GM12878 (cell line): Measurements from ENCODE around the gene CPT1C. TPM values are rescaled to one million over a fixed set of nuclear protein-coding genes. Genes with fewer than 3 reads are reported as not detected.
A peak's percentile ranks its signal among the peaks of the same experiment; 100 is the strongest.

Experiments
- BHLHE40 ChIP-seq, 2 experiments: fragments of 450-650 bp in 1 of 2; IDR thresholded peaks; 2 replicates each; pipeline ENCODE4 v1.6.1; 2011 to 2017; ENCODE audit warnings: low read depth in 2 of 2, borderline replicate concordance in 1 of 2, improper control_type of control experiment in 1 of 2, low read length in 1 of 2, mild to moderate bottlenecking in 1 of 2
- BMI1 ChIP-seq: fragments of 450-650 bp; IDR thresholded peaks from 2 replicates; pipeline ENCODE4 v1.6.1; 2016; ENCODE audit warnings: mild to moderate bottlenecking, moderate library complexity, borderline replicate concordance
- CHD4 ChIP-seq: fragments of 200-600 bp; sonication (generic); IDR thresholded peaks from 2 replicates; pipeline ENCODE4 v1.6.1; 2016; ENCODE audit warnings: mild to moderate bottlenecking
- GABPA ChIP-seq: IDR thresholded peaks from 2 replicates; pipeline ENCODE4 v1.6.1; 2014; ENCODE audit warnings: antibody characterized with exemption, low read depth, mild to moderate bottlenecking, inconsistent platforms
- IRF5 ChIP-seq: fragments of 450-650 bp; IDR thresholded peaks from 2 replicates; pipeline ENCODE4 v1.6.1; 2017; ENCODE audit warnings: borderline replicate concordance
- JUND ChIP-seq: IDR thresholded peaks from 2 replicates; pipeline ENCODE4 v1.6.1; 2012; ENCODE audit warnings: low read depth, mild to moderate bottlenecking, low read length, improper control_type of control experiment, moderate library complexity
- LARP7 ChIP-seq: fragments of 450-650 bp; IDR thresholded peaks from 2 replicates; pipeline ENCODE4 v1.6.1; 2017; ENCODE audit warnings: mild to moderate bottlenecking
- MTA3 ChIP-seq: IDR thresholded peaks from 2 replicates; pipeline ENCODE4 v1.6.1; 2012; ENCODE audit warnings: low read length, inconsistent platforms, borderline replicate concordance
- NFIC ChIP-seq: IDR thresholded peaks from 2 replicates; pipeline ENCODE4 v1.6.1; 2012; ENCODE audit warnings: low read depth, mild to moderate bottlenecking, inconsistent platforms, low read length, moderate library complexity
- NFYB ChIP-seq: IDR thresholded peaks from 2 replicates; pipeline ENCODE4 v1.6.1; 2011; ENCODE audit warnings: low read depth, mild to moderate bottlenecking, low read length, improper control_type of control experiment, moderate library complexity; ENCODE audit not compliant: insufficient read depth
- POLR2AphosphoS2 ChIP-seq: IDR thresholded peaks from 2 replicates; pipeline ENCODE4 v1.6.1; 2011; ENCODE audit warnings: low read depth, mild to moderate bottlenecking, low read length, improper control_type of control experiment, moderate library complexity
- RCOR1 ChIP-seq: conservative IDR thresholded peaks from 2 replicates; pipeline ENCODE4 v1.6.1; 2012; ENCODE audit warnings: low read depth, low read length, improper control_type of control experiment
- RUNX3 ChIP-seq: IDR thresholded peaks from 2 replicates; pipeline ENCODE4 v1.6.1; 2012; ENCODE audit warnings: low read length, inconsistent platforms
- SIN3A ChIP-seq: IDR thresholded peaks from 2 replicates; pipeline ENCODE4 v1.6.1; 2012; ENCODE audit warnings: low read depth, low read length, improper control_type of control experiment
- SMAD1 ChIP-seq: fragments of 450-650 bp; IDR thresholded peaks from 2 replicates; pipeline ENCODE4 v1.6.1; 2018; ENCODE audit warnings: mild to moderate bottlenecking, low read depth; ENCODE audit not compliant: partially characterized antibody
- STAT3 ChIP-seq: IDR thresholded peaks from 2 replicates; pipeline ENCODE4 v1.6.1; 2011; ENCODE audit warnings: low read depth, low read length, improper control_type of control experiment
- SUPT20H ChIP-seq: IDR thresholded peaks from 2 replicates; pipeline ENCODE4 v1.6.1; 2011; ENCODE audit warnings: low read depth, mild to moderate bottlenecking, low read length, moderate library complexity, borderline replicate concordance; ENCODE audit not compliant: control insufficient read depth
- TCF12 ChIP-seq: IDR thresholded peaks from 2 replicates; pipeline ENCODE4 v1.6.1; 2011; ENCODE audit warnings: low read depth, mild to moderate bottlenecking, low read length
- TCF3 ChIP-seq: IDR thresholded peaks from 2 replicates; pipeline ENCODE4 v1.6.1; 2012; ENCODE audit warnings: low read depth, mild to moderate bottlenecking, low read length, borderline replicate concordance; ENCODE audit not compliant: insufficient read depth
- YBX1 ChIP-seq: fragments of 450-650 bp; IDR thresholded peaks from 2 replicates; pipeline ENCODE4 v1.6.1; 2016; ENCODE audit warnings: antibody characterized with exemption
- ZBTB33 ChIP-seq: fragments of 450-650 bp; IDR thresholded peaks from 2 replicates; pipeline ENCODE4 v1.6.1; 2017; ENCODE audit warnings: mild to moderate bottlenecking
- polyA plus RNA-seq, 11 experiments: library from polyadenylated mRNA; depleted of rRNA in 4 of 11; unstranded in 6 of 11; stranded (reverse) in 5 of 11; fragments of >200 nt; fragmentation: Nextera tagmentation in 4 of 11; fragmentation: Illumina TruSeq in 1 of 11; extraction: Ambion mirVana in 4 of 11; extraction: Trizol in 1 of 11; gene quantifications; 1 replicate in 1 of 11; 2 replicates in 10 of 11; pipeline versions ENCODE4 v1.2.1 to v1.2.3, GENCODE V29; 2011 to 2016; ENCODE audit warnings: inconsistent platforms in 2 of 11, missing spikeins in 2 of 11, low read depth in 1 of 11
- total RNA-seq, 4 experiments: library from RNA; depleted of rRNA in 3 of 4; stranded (reverse); fragments of >200 nt in 3 of 4; fragmentation: Illumina TruSeq in 1 of 4; extraction: Trizol in 1 of 4; gene quantifications; 2 replicates each; pipeline versions ENCODE4 v1.2.1 to v1.2.3, GENCODE V29; 2013 to 2021
- TF ChIP-seq, protein P1 (sequence below): fragments of 450-650 bp; IDR thresholded peaks from 2 replicates; pipeline ENCODE4 v1.6.1; 2017; ENCODE audit warnings: mild to moderate bottlenecking, moderate library complexity

Gene CPT1C
- total and polyA plus RNA-seq, 10 of the 15 experiments (the other 5 are each of a cell fraction or from before 2014, with no cell fraction given), result 0.04 to 0.56 (median 0.21) TPM; not detected in 3

GRCh38 chr19:49665351-49666119, 25.4 kb upstream of the CPT1C start, which contains the start of the genes BCL2L12 and IRF3 (continued):
- TF ChIP-seq, protein P1, sequence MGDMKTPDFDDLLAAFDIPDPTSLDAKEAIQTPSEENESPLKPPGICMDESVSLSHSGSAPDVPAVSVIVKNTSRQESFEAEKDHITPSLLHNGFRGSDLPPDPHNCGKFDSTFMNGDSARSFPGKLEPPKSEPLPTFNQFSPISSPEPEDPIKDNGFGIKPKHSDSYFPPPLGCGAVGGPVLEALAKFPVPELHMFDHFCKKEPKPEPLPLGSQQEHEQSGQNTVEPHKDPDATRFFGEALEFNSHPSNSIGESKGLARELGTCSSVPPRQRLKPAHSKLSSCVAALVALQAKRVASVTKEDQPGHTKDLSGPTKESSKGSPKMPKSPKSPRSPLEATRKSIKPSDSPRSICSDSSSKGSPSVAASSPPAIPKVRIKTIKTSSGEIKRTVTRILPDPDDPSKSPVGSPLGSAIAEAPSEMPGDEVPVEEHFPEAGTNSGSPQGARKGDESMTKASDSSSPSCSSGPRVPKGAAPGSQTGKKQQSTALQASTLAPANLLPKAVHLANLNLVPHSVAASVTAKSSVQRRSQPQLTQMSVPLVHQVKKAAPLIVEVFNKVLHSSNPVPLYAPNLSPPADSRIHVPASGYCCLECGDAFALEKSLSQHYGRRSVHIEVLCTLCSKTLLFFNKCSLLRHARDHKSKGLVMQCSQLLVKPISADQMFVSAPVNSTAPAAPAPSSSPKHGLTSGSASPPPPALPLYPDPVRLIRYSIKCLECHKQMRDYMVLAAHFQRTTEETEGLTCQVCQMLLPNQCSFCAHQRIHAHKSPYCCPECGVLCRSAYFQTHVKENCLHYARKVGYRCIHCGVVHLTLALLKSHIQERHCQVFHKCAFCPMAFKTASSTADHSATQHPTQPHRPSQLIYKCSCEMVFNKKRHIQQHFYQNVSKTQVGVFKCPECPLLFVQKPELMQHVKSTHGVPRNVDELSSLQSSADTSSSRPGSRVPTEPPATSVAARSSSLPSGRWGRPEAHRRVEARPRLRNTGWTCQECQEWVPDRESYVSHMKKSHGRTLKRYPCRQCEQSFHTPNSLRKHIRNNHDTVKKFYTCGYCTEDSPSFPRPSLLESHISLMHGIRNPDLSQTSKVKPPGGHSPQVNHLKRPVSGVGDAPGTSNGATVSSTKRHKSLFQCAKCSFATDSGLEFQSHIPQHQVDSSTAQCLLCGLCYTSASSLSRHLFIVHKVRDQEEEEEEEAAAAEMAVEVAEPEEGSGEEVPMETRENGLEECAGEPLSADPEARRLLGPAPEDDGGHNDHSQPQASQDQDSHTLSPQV, result no peak
- TF ChIP-seq ZBTB33, result 0 out of 2 replicates have a peak, but pooled peaks have one; percentile 19
- no peak for TF ChIP-seq CHD4
- TF ChIP-seq LARP7, result no peak
- TF ChIP-seq JUND, result 0 out of 2 replicates have a peak, but pooled peaks have one; percentile 1
- TF ChIP-seq SIN3A, result peak; percentile 95
- no peak for TF ChIP-seq YBX1
- TF ChIP-seq IRF5, result no peak
- TF ChIP-seq BMI1, result no peak
- TF ChIP-seq SMAD1, result no peak
- TF ChIP-seq GABPA, result no peak
- no peak for TF ChIP-seq NFYB
- no peak for TF ChIP-seq TCF12
- TF ChIP-seq MTA3, result 0 out of 2 replicates have a peak, but pooled peaks have one; percentile 1
- 0 out of 2 replicates have a peak, but pooled peaks have one; percentile 21 for TF ChIP-seq POLR2AphosphoS2
- TF ChIP-seq TCF3, result no peak
- peak; percentile 43 to 57; a peak in 2 of 4 replicates for TF ChIP-seq BHLHE40 (IDR thresholded peaks at IDR 0.05; ENCODE audit: borderline replicate concordance in 1 of 2, low read depth in 2 of 2, low read length in 1 of 2)
- no peak for TF ChIP-seq NFIC
- 0 out of 2 replicates have a peak, but pooled peaks have one; percentile 55 for TF ChIP-seq RCOR1
- TF ChIP-seq SUPT20H, result no peak
- TF ChIP-seq STAT3, result no peak
- TF ChIP-seq RUNX3, result peak; percentile 83
